ENCODE data around the gene SMIM43. TPM values are rescaled to one million over a fixed set of nuclear protein-coding genes. Genes with fewer than 3 reads are reported as not detected.

SMIM43 gene
- polyA plus RNA-seq, 1 of the 3 experiments (the other 2 are of a cell fraction) = 37.2 TPM

DNA sequence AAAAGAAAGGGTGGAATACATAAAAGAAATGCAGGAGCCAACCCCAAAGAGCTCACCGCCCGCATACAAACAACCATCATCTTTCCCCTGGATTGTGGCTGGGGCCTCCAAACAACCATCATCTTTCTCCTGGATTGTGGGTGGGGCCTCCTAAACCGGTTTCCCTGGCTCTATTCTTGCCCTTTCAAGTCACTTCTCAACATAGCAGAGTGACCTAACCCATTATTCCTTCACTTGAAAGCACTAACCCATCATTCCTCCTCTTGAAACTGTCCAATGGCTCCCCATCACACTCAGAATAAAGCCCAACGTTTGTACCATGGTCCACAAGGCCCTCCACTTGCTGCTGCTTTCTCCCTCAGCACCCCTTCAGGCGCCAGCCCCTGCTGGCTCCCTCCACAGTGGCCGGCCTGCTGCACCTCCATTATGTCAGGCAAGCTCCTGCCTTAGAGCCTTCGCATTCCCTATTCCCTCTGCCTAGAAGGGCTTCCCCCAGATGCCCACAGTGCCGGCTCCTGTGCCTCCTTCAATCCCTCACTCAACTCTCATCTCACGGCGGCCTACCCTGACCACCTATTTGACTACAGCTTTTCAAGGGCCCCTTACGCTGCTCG is 24.1 kb downstream of the SMIM43 start:
- WGBS (ENCODE audit: low lambda C conversion rate) = 80% methylated on average over 12 of the region's 12 CpGs
- H3K27me3 ChIP-seq (ENCODE audit: insufficient read depth) = no peaks in the 10 kb centered on the region
- no peaks in the 10 kb centered on the region for H3K36me3 ChIP-seq (replicated peaks in 1 of 2; ENCODE audit: control insufficient read depth in 1 of 2, insufficient read depth in 2 of 2, low read length in 1 of 2)
- H3K9ac ChIP-seq = no peak overlapping the region
- H3K4me3 ChIP-seq (ENCODE audit: low read depth in 2 of 2, low read length in 1 of 2) = no peak overlapping the region
- H3K4me2 ChIP-seq = no peak overlapping the region
- H4K20me1 ChIP-seq (ENCODE audit: insufficient read depth) = no peaks in the 10 kb centered on the region
- H3K9me3 ChIP-seq = no peaks in the 10 kb centered on the region
- H3K4me1 ChIP-seq (ENCODE audit: control insufficient read depth in 1 of 2, insufficient read depth in 2 of 2, low read depth in 1 of 2, low read length in 1 of 2) = peaks cover 0 to 2% of the 10 kb centered on the region in 2 experiments; a peak in 2 of 4 replicates
- no peak for TF ChIP-seq NRF1 (IDR thresholded peaks at IDR 0.05; ENCODE audit: low read depth, low read length)
- no peak for TF ChIP-seq SIN3A (IDR thresholded peaks at IDR 0.05; ENCODE audit: borderline replicate concordance, low read depth, low read length)
- TF ChIP-seq FOSL2 (IDR thresholded peaks at IDR 0.05; ENCODE audit: borderline replicate concordance, low read depth) = no peak
- TF ChIP-seq ZBTB33 (IDR thresholded peaks at IDR 0.05; ENCODE audit: borderline replicate concordance, low read depth) = no peak
- TF ChIP-seq, protein P1, sequence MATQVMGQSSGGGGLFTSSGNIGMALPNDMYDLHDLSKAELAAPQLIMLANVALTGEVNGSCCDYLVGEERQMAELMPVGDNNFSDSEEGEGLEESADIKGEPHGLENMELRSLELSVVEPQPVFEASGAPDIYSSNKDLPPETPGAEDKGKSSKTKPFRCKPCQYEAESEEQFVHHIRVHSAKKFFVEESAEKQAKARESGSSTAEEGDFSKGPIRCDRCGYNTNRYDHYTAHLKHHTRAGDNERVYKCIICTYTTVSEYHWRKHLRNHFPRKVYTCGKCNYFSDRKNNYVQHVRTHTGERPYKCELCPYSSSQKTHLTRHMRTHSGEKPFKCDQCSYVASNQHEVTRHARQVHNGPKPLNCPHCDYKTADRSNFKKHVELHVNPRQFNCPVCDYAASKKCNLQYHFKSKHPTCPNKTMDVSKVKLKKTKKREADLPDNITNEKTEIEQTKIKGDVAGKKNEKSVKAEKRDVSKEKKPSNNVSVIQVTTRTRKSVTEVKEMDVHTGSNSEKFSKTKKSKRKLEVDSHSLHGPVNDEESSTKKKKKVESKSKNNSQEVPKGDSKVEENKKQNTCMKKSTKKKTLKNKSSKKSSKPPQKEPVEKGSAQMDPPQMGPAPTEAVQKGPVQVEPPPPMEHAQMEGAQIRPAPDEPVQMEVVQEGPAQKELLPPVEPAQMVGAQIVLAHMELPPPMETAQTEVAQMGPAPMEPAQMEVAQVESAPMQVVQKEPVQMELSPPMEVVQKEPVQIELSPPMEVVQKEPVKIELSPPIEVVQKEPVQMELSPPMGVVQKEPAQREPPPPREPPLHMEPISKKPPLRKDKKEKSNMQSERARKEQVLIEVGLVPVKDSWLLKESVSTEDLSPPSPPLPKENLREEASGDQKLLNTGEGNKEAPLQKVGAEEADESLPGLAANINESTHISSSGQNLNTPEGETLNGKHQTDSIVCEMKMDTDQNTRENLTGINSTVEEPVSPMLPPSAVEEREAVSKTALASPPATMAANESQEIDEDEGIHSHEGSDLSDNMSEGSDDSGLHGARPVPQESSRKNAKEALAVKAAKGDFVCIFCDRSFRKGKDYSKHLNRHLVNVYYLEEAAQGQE (IDR thresholded peaks at IDR 0.05; ENCODE audit: low read depth, low read length) = no peak
- TF ChIP-seq EZH2phosphoT487 (IDR thresholded peaks at IDR 0.05; ENCODE audit: borderline replicate concordance, low read depth) = no peak
- no peak for TF ChIP-seq MXI1 (IDR thresholded peaks at IDR 0.05; ENCODE audit: low read depth, low read length)
- no peak for TF ChIP-seq CHD2 (IDR thresholded peaks at IDR 0.05; ENCODE audit: low read length, partially characterized antibody)
- TF ChIP-seq NFIC (IDR thresholded peaks at IDR 0.05; ENCODE audit: borderline replicate concordance) = no peak
- TF ChIP-seq, protein P2, sequence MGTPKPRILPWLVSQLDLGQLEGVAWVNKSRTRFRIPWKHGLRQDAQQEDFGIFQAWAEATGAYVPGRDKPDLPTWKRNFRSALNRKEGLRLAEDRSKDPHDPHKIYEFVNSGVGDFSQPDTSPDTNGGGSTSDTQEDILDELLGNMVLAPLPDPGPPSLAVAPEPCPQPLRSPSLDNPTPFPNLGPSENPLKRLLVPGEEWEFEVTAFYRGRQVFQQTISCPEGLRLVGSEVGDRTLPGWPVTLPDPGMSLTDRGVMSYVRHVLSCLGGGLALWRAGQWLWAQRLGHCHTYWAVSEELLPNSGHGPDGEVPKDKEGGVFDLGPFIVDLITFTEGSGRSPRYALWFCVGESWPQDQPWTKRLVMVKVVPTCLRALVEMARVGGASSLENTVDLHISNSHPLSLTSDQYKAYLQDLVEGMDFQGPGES (IDR thresholded peaks at IDR 0.05; ENCODE audit: low read depth, low read length) = no peak
- no peak for TF ChIP-seq FOXM1 (IDR thresholded peaks at IDR 0.05; ENCODE audit: low read depth)
- TF ChIP-seq RCOR1 (IDR thresholded peaks at IDR 0.05; ENCODE audit: low read length) = no peak
- no peak for TF ChIP-seq TCF12 (IDR thresholded peaks at IDR 0.05)
- no peak for TF ChIP-seq YY1 (IDR thresholded peaks at IDR 0.05; ENCODE audit: low read depth)
- ChIA-PET POLR2A (no interaction called here), CTCF (interaction anchor here (1.7 kb wide), 1 partner anchor 16 kb away, joined by 3 read pairs; no protein-coding TSS in a partner anchor)
- H2AFZ ChIP-seq (ENCODE audit: low read depth) = no peak overlapping the region
- no peaks in the 10 kb centered on the region for H3K79me2 ChIP-seq (ENCODE audit: insufficient read depth)
- H3K27ac ChIP-seq (ENCODE audit: low read depth in 2 of 2, low read length in 1 of 2) = no peak overlapping the region
- H3K9me2 ChIP-seq = no peaks in the 10 kb centered on the region
- DNase-seq = no peak
- no peaks in the 10 kb centered on the region for H3F3A ChIP-seq (replicated peaks; ENCODE audit: insufficient read depth)

Measured in SK-N-SH (cell line).